ENCODE measurements around the gene JPH3.
"Not testable (repeated sequence)": the region's sequence is repeated elsewhere in the genome, so short reads cannot be mapped to it uniquely, and the experiment has no call there.

JPH3 gene

DNA sequence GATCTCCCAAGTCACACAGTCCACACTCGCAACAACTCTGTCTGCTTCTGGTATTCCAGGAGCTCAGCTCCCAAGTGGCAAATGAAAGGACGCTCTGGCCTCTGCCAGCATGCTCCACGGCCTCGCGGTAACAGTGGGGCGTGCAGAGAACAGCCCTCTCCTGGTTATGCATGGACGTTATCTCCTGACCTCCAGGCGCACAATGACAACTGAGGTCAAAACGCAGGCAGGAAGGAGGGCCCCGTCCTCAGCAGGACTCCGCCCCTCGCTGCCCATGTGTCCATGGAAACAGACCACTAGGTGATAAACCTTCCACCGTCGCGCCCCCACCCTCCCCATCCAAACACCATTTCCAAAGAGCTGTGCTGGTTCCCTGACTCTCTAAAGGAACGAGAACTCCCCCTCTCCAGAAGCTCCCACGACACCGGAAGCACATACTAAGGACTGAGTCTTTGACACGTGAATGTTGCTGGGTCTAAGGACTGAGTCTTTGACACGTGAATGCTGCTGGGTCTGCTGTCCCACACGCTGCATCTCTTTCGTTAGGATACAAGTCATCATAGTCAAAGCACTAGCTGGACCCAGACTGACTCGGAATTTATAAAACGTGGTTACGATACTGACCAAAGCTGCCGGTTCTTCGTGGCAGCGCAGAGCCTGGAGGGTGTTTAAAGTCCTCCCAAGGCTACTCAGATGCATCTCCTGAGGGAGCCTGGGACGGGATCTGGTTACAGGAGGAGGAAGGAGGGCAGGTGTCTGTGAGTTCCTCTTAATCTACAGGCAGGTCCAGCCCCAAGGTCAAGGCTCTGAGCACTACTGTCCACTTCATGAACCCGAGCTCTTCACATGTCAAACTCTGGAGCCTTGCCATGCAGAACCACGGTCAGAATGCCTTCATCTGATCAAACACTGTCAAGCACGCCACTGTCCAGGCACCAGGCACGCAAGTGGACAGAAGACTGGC lies 119.6 kb downstream of the JPH3 start:
- DNase-seq (ENCODE audit: insufficient read length, low spot score) (no peak), FAIRE-seq (no peak)
- no peak for TF ChIP-seq POLR2A (IDR thresholded peaks at IDR 0.05; ENCODE audit: low read depth, low read length)

DNA sequence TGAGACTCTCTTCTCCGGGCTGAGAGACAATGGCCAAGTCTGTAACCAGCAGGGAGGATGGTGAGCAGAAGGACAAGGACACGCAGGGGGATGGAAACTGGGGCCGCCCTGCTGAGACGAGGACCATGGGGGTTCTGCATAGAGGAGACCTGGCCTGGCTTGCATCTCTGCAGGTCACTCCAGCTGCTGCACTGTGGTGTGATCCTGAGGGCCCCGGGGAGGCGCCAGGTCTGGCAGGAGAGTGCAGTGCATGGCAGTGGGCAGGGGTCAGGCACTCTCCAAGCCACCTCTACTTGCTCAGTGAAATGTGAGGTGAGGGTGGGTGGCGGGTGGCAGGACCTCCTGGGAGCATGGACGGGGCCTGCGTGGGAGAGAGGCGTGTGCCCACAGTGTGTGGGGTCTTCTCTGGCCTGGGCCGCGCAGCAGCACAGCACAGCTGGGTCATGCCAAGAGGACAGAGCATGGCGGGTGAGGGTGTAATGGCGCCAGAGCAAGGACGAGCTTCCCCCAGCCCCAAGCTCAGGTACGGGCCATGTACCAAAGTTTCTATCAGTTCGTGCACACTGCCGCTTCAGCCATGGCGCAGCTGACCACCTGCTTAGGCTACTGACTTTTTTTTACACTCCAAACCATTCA lies 120.4 kb downstream of the JPH3 start:
- DNase-seq (ENCODE audit: insufficient read length, low spot score) (no peak), FAIRE-seq (no peak)
- no peak for TF ChIP-seq POLR2A (IDR thresholded peaks at IDR 0.05; ENCODE audit: low read depth, low read length)

DNA sequence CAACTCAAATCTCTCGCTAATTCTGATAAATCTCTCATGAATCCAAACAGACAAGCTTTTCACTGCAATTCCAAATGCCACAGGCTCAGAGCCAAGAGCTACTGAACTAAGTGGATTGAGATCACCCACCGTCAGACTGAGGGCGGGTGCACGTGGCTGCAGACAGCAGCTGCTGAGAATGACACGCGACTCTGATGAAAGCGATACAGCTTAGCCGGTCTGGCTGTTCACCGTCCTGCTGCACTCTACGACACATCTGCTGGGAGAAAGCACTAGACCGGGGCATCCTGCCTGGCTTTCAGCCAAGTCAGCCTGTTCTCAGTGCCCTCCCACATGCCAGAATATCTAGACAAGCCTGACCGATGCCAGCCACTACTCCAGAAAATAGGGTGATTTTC lies 120.9 kb downstream of the JPH3 start:
- no peak for FAIRE-seq
- peak; percentile 42 for DNase-seq (ENCODE audit: insufficient read length, low spot score)
- no peak for TF ChIP-seq POLR2A (IDR thresholded peaks at IDR 0.05; ENCODE audit: low read depth, low read length)

DNA sequence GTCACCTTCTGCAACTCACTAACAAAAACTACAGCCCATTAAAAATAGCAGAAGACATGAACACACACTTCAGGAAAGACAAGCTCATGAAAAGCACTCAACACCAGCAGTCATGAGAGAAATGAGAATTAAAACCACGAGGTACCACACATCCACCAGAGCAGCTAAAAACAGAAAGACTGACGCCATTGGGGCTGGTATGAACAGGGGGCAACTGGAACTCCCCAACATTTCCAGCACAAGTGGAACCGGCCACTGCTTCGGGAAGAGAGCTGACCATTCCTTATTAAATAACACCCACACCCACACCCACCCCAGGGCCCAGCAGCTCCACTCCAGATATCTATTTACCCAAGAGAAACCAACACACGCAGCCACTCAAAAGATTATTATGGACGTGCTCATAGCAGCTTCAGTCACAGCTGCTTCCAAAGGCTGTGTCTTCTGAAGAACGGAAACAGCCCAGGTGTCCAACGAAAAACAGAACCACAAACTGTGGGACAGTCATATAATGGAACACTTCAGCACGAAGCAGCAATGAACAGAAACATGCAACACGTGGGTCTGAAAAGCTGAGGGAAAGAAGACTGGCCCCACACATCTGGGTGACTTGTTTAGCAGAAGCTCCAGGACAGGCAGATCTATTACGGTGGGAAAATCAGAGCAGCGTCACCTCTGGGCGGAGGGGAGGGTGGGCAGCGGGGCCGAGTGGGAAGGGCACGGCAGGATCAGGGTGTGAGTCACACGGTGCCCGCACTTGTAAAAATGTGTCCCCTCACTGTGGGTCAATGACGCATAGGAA lies 122.4 kb downstream of the JPH3 start:
- TF ChIP-seq POLR2A (IDR thresholded peaks at IDR 0.05; ENCODE audit: low read depth, low read length), result no peak
- no peak for FAIRE-seq

DNA sequence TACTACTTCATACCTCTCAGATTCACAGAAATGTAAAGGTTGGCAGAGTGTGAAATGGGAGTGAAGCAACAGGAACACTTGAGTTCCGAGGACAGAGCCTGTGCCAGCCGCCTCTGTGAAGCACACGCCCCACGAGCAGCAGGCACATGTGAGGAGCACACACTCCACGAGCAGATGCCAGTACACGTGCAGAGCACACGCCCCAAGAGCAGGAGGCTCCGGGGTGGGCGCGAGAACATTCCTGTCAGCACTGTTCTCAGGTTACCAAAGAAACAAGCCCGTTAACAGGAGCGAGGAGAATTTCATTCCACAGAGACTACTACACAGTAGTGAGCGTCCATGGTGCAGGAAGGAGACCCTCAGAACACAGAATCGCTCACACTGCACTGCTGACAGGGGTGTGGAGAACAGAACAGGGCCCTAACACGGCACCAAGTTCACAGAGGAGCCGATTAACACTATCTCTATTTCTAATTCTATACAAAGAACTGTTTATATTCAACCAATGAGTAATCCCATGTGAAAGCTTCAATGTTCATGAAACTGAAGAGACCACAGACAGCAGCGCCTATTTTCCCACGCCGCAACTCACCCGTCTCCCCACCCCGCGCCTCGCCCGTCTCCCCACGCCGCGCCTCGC lies 123.4 kb downstream of the JPH3 start:
- FAIRE-seq, result no peak
- no peak for DNase-seq (ENCODE audit: insufficient read length, low spot score)
- TF ChIP-seq POLR2A (IDR thresholded peaks at IDR 0.05; ENCODE audit: low read depth, low read length), result no peak

More for the DNA sequence above, 122.4 kb downstream of the JPH3 start:
- DNase-seq (ENCODE audit: insufficient read length, low spot score), result no peak

DNA sequence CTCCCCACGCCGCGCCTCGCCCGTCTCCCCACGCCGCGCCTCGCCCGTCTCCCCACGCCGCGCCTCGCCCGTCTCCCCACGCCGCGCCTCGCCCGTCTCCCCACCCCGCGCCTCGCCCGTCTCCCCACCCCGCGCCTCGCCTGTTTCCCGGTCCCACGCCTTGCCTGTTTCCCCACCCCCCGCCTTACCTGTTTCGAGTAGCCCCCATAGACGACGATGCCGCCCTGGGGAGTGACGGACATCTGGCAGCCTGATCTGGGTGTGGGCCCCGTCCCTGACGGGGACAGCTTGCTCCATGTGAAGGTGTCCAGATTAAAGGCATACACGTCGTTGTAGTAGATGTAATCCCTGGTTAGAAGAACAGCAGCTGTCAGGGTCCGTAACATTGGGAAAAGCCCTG lies 124.3 kb downstream of the JPH3 start:
- FAIRE-seq; DNase-seq (ENCODE audit: insufficient read length, low spot score): not testable (repeated sequence)

DNA sequence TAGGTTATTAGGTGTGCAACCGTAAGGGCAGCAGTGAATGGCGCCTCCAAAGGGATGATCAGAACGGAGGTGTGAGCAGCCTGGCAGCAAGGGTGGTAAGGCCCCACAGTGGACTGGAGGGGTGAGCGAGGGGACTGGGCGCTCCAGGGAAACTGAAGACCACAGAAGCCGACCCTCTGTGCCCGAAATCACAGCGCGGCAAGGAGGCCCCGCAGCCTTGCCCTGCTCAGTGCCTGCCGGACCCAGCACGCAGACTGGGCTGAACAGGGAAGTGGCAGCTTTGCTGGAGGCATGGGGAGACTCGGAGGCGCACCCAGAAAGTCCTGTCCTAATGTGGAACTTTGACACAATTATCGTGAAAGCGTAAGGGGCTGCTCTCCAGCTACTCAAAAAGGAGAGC lies 125.0 kb downstream of the JPH3 start:
- TF ChIP-seq POLR2A (IDR thresholded peaks at IDR 0.05; ENCODE audit: low read depth, low read length), result no peak
- DNase-seq (ENCODE audit: insufficient read length, low spot score) (no peak), FAIRE-seq (no peak)

DNA sequence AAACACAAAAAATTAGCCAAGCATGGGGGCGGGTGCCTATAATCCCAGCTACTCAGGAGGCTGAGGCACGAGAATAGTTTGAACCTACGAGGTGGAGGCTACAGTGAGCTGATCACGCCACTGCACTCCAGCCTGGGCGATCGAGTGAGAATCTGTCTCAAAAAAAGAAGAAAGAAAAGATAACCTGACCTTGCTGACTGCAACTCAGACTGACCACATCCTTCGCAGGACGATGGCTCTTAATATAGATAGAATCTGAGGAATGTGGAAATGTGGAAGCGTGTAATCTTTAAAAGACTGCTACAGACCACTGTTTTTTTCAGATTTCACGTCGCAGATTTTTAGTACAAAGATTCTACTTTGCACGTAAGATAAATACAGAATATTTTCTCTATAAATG lies 125.7 kb downstream of the JPH3 start:
- FAIRE-seq, result no peak
- no peak for DNase-seq (ENCODE audit: insufficient read length, low spot score)
- no peak for TF ChIP-seq POLR2A (IDR thresholded peaks at IDR 0.05; ENCODE audit: low read depth, low read length)

DNA sequence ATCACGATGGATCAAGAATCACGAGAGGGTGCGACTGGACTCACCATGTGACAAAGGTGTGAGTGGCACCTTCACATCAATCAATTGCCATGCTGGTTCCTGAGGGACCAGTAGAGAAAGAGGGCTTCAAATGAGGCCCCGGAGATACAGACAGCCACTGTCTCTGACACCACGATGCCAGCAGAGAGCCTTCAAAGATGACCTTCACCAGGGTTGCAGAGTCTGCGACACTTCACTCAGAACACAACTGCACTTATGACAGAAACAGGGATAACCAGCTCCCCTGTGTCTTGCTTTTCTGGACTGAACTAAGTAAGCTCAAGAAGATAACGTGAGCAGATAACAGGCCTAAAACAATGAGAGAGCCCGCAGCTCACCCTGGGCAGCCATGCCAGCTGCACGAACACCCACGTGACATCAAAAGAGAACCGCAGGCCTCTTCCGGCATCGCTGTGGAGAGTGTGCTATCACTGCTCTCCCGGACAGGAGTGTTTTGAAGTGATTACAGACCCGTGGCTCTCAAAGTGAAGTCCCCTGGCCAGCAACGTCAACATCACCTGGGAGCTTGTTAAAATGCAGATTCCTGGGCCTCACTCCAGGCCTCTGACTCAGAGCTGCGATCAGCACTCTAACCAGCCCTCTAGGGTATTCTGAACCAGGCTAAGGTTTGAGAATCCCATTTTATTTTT lies 127.1 kb downstream of the JPH3 start:
- no peak for FAIRE-seq
- TF ChIP-seq POLR2A (IDR thresholded peaks at IDR 0.05; ENCODE audit: low read depth, low read length), result no peak

DNA sequence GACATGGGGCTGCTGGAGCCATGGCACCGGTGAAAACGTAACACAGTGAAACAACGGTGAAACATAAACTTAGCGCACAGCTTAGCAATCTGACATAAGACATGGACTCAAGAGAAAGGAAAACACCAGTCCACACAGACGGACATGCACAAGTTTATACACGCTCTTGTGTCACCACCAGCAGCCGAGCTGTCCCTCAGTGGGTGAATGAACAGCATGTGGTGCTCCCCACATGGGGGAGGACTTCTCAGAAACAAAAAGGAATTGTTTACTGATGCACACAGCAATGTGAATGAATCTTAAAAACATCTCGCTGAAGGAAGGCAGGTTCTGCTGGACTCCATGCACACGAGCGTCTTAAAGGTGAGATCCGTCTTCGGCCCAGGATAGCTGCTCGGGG lies 129.3 kb downstream of the JPH3 start:
- DNase-seq (ENCODE audit: insufficient read length, low spot score) (no peak), FAIRE-seq (no peak)
- no peak for TF ChIP-seq POLR2A (IDR thresholded peaks at IDR 0.05; ENCODE audit: low read depth, low read length)

More for the DNA sequence above, 127.1 kb downstream of the JPH3 start:
- DNase-seq (ENCODE audit: insufficient read length, low spot score), result no peak

DNA sequence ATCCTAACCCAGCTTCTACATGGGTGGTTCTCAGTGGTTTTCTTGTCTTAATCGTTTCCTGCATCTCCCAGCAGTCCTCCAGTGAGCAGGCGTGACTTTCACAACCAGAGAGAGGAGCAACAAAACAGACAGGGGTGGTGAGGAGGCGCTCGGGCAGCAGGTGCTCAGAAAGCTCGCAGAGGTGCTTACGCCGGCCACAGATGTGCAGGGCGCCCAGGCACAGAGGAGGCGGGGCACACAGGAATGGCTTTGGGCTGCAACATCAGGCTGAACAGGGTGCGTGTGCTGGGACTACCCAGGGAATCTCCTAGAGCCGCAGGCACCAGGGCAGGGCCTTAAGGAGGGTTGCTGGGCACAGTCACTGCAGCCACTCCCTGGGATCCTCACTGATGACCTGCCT lies 130.9 kb downstream of the JPH3 start:
- no peak for DNase-seq (ENCODE audit: insufficient read length, low spot score)
- TF ChIP-seq POLR2A (IDR thresholded peaks at IDR 0.05; ENCODE audit: low read depth, low read length), result no peak
- no peak for FAIRE-seq

DNA sequence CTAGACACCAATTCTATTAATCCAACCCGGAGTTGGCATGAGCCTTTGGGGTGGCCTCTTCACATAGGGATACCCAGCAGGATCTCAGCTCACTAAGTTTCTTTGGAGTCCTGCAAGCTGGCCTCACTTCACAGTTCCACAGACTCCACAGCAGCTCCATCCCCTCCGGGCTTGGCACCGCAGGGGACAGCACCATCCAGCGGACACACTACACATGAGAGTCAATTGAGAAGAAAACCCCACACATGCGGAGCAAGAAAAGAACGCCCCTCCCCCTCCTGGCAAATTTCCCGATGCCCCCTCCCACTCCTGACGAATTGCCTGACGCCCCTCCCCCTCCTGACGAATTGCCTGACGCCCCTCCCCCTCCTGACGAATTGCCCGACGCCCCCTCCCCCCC lies 132.3 kb downstream of the JPH3 start:
- TF ChIP-seq POLR2A (IDR thresholded peaks at IDR 0.05; ENCODE audit: low read depth, low read length), result no peak
- FAIRE-seq (no peak), DNase-seq (ENCODE audit: insufficient read length, low spot score) (no peak)

All from H54 (cell line).